ENCODE data around the gene OSER1. TPM values are rescaled to one million over a fixed set of nuclear protein-coding genes. Genes with fewer than 3 reads are reported as not detected.
A peak's percentile ranks its signal among the peaks of the same experiment; 100 is the strongest.

OSER1 gene
- total and polyA plus RNA-seq, 2 experiments from 2014 or later, result 28.5 to 35.2 TPM

DNA sequence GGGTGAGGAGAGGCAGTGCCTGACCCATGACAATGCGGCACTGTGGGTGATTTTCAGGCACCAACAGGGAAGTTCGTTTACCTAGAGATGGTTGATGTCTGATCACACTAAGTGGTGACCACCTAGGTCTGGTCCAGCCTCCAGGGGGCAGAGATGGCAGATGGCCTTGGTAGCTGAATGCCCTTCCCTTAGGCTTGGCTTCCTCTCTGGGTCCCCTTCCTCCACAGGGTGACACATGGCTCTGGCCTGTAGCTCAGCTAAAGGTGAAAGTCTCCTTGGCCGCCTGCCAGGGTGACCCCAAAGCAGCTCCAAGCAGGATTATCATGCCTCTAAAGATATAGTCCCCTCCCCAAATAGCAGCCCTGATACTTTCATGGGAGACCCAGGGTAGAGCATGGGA, 43.0 kb upstream of the OSER1 start:
- no peak for DNase-seq (ENCODE audit: low read depth in 1 of 2, low spot score in 1 of 2)
- TF ChIP-seq, protein P1, sequence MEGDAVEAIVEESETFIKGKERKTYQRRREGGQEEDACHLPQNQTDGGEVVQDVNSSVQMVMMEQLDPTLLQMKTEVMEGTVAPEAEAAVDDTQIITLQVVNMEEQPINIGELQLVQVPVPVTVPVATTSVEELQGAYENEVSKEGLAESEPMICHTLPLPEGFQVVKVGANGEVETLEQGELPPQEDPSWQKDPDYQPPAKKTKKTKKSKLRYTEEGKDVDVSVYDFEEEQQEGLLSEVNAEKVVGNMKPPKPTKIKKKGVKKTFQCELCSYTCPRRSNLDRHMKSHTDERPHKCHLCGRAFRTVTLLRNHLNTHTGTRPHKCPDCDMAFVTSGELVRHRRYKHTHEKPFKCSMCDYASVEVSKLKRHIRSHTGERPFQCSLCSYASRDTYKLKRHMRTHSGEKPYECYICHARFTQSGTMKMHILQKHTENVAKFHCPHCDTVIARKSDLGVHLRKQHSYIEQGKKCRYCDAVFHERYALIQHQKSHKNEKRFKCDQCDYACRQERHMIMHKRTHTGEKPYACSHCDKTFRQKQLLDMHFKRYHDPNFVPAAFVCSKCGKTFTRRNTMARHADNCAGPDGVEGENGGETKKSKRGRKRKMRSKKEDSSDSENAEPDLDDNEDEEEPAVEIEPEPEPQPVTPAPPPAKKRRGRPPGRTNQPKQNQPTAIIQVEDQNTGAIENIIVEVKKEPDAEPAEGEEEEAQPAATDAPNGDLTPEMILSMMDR (IDR thresholded peaks at IDR 0.05; ENCODE audit: low read depth, low read length), result peak; percentile 24
- Histone ChIP-seq H3K4me3 (no peak overlapping the region), H3K27ac (no peak overlapping the region), H3K36me3 (no peaks in the 10 kb centered on the region), H3K27me3 (no peaks in the 10 kb centered on the region), H3K9me3 (ENCODE audit: low read depth) (no peaks in the 10 kb centered on the region), H3K4me1 (ENCODE audit: low read depth) (no peaks in the 10 kb centered on the region)

- H3K9me3 ChIP-seq (ENCODE audit: low read depth), result no peaks in the 10 kb centered on the region
- no peaks in the 10 kb centered on the region for H3K36me3 ChIP-seq
- TF ChIP-seq, protein P1 (IDR thresholded peaks at IDR 0.05; ENCODE audit: low read depth, low read length), result no peak
- no peak overlapping the region for H3K27ac ChIP-seq
- H3K27me3 ChIP-seq, result no peaks in the 10 kb centered on the region
- no peak for DNase-seq (ENCODE audit: low read depth in 1 of 2, low spot score in 1 of 2)
- no peak overlapping the region for H3K4me3 ChIP-seq
- H3K4me1 ChIP-seq (ENCODE audit: low read depth), result no peaks in the 10 kb centered on the region
Measured at GRCh38 chr20:44251284-44251683, 40.7 kb upstream of the OSER1 start.

- Histone ChIP-seq H3K27ac (no peak overlapping the region), H3K36me3 (no peaks in the 10 kb centered on the region)
Measured at GRCh38 chr20:44248410-44248759, 37.8 kb upstream of the OSER1 start.

GRCh38 chr20:44247586-44248409, 37.2 kb upstream of the OSER1 start:
- Histone ChIP-seq H3K36me3 (no peaks in the 10 kb centered on the region), H3K27ac (no peak overlapping the region), H3K4me3 (peak overlapping the region; percentile 52), H3K9me3 (ENCODE audit: low read depth) (no peaks in the 10 kb centered on the region), H3K27me3 (no peaks in the 10 kb centered on the region), H3K4me1 (ENCODE audit: low read depth) (no peaks in the 10 kb centered on the region)
- TF ChIP-seq, protein P1 (IDR thresholded peaks at IDR 0.05; ENCODE audit: low read depth, low read length), result peak; percentile 67
- peak; percentile 49 to 88 for DNase-seq (ENCODE audit: low read depth in 1 of 2, low spot score in 1 of 2)

More at GRCh38 chr20:44248410-44248759, 37.8 kb upstream of the OSER1 start:
- H3K4me3 ChIP-seq, result no peak overlapping the region
- DNase-seq (ENCODE audit: low read depth in 1 of 2, low spot score in 1 of 2), result no peak
- H3K4me1 ChIP-seq (ENCODE audit: low read depth), result no peaks in the 10 kb centered on the region
- TF ChIP-seq, protein P1 (IDR thresholded peaks at IDR 0.05; ENCODE audit: low read depth, low read length), result no peak
- H3K27me3 ChIP-seq, result no peaks in the 10 kb centered on the region
- H3K9me3 ChIP-seq (ENCODE audit: low read depth), result no peaks in the 10 kb centered on the region

- Histone ChIP-seq H3K4me3 (peak within 1 kb of the TSS; percentile 52), H3K36me3 (no peaks in the 10 kb centered on the region)
Measured at GRCh38 chr20:44247131-44247571, 36.6 kb upstream of the OSER1 start, which contains the start of gene GDAP1L1. GDAP1L1 (plus strand) TSS chr20:44247308; CDS start chr20:44247335, 27 bp downstream.

More at GRCh38 chr20:44247131-44247571, 36.6 kb upstream of the OSER1 start, which contains the start of gene GDAP1L1:
- peak in 1 of 2 donors; percentile 76 for DNase-seq (ENCODE audit: low read depth in 1 of 2, low spot score in 1 of 2)
- Histone ChIP-seq H3K27me3 (no peaks in the 10 kb centered on the region), H3K27ac (no peak within 1 kb of the TSS), H3K9me3 (ENCODE audit: low read depth) (no peaks in the 10 kb centered on the region), H3K4me1 (ENCODE audit: low read depth) (no peaks in the 10 kb centered on the region)
- TF ChIP-seq, protein P1 (IDR thresholded peaks at IDR 0.05; ENCODE audit: low read depth, low read length), result no peak
